Epithelial cell of proximal tubule (primary cell): ENCODE results near the gene GDF10. TPM values are rescaled to one million over a fixed set of nuclear protein-coding genes. Genes with fewer than 3 reads are reported as not detected.

Experiments used
- DNase-seq: peaks from one replicate; pipeline ENCODE4 v3.0.0-alpha.2; 2011; ENCODE audit warnings: low read depth
- H3K4me3 ChIP-seq: 2 replicates; pipeline ENCODE4 v1.5.1; 2011; ENCODE audit warnings: low read depth, mild to moderate bottlenecking, low read length
- CTCF ChIP-seq: conservative IDR thresholded peaks from 2 replicates; pipeline ENCODE4 v1.5.1; 2012; ENCODE audit warnings: low read depth, mild to moderate bottlenecking, low read length
- total RNA-seq: library from RNA; depleted of rRNA; stranded (reverse); fragments of >200 nt; gene quantifications from 2 replicates; pipeline ENCODE4 v1.2.3, GENCODE V29; 2015

Gene GDF10
- total RNA-seq, 1 donor from 2014 or later, result not detected

- TF ChIP-seq CTCF, result no peak
- no peak overlapping the region for H3K4me3 ChIP-seq
- DNase-seq, result no peak
Measured at GRCh38 chr10:47296941-47297340, 3.1 kb upstream of the GDF10 start.

- DNase-seq, result no peak
- H3K4me3 ChIP-seq, result no peak overlapping the region
- TF ChIP-seq CTCF, result no peak
Measured at GRCh38 chr10:47297866-47298540, 2.0 kb upstream of the GDF10 start.

- DNase-seq, result no peak
- no peak for TF ChIP-seq CTCF
- no peak overlapping the region for H3K4me3 ChIP-seq
Measured at GRCh38 chr10:47298715-47299114, 1.3 kb upstream of the GDF10 start.

- no peak for TF ChIP-seq CTCF
- no peak overlapping the region for H3K4me3 ChIP-seq
- DNase-seq, result no peak
Measured at GRCh38 chr10:47300429-47300931, 483 bp downstream of the GDF10 start.

GRCh38 chr10:47301833-47302232, 1.8 kb downstream of the GDF10 start:
- no peak for TF ChIP-seq CTCF
- DNase-seq, result no peak

GRCh38 chr10:47303105-47303504, 3.1 kb downstream of the GDF10 start:
- TF ChIP-seq CTCF, result no peak
- no peak overlapping the region for H3K4me3 ChIP-seq
- DNase-seq, result no peak

More at GRCh38 chr10:47301833-47302232, 1.8 kb downstream of the GDF10 start:
- H3K4me3 ChIP-seq, result no peak overlapping the region

- TF ChIP-seq CTCF, result no peak
- no peak for DNase-seq
- H3K4me3 ChIP-seq, result no peak overlapping the region
Measured at GRCh38 chr10:47303866-47304265, 3.9 kb downstream of the GDF10 start.
